Measurements from ENCODE around the gene OGFR. TPM values are rescaled to one million over a fixed set of nuclear protein-coding genes. Genes with fewer than 3 reads are reported as not detected.
"Not testable (repeated sequence)": the region's sequence is repeated elsewhere in the genome, so short reads cannot be mapped to it uniquely, and the experiment has no call there.

OGFR gene
- total RNA-seq, 2 experiments from 2014 or later, result 71.1 to 73.4 TPM

DNA sequence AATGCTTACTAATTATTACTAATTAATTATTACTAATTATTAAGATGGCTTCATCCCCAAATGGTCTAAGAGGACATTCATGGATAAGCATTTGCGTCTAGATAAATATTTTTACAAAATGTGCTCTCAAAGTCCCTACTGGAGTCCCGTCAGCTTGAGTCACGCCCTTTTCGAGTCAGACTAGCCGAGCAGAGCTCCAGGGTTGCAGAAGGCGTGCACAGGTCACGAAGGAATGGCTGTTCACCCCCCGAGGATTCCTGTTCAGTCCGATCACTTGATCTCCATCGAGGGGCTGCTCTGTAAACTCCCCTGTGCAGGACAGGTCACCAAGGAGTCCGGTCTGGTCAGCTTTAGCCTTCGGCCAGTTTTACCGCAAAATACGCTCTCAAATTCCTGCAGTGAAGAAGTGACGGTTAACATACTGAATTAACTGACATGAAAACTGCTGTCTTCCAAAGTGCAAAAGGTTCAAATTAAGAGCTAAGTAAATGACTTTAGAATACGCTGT, 37.1 kb downstream of the OGFR start:
- Mint-ChIP-seq H3K9me3 (no peaks in the 10 kb centered on the region), H3K4me1 (no peaks in the 10 kb centered on the region), H3K27ac (no peak overlapping the region), H3K36me3 (ENCODE audit: low read depth) (no peaks in the 10 kb centered on the region), H3K27me3 (peaks cover 4% of the 10 kb centered on the region), H3K4me3 (no peak overlapping the region)
- no peak for DNase-seq
- ChIA-PET CTCF (no interaction called here), POLR2A (no interaction called here)

DNA sequence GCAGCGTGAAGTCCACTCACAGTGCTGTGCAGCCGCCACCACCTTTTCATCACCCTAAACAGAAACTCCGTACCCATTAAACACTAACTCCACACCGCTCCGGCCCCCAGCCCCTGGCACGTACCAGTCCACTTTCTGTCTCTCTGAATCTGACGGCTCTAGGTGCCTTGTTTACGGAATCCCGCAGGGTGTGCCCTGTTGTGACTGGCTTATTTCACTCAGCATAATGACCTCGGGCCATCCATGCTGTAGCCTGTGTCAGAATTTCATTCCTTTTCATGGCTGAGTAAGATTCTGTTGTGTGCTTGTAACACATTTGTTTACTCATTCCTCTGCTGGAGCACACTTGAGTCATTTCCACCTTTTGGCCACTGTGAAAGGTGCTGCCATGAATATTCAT, 39.0 kb downstream of the OGFR start:
- Mint-ChIP-seq H3K4me3 (no peak overlapping the region), H3K9me3 (no peaks in the 10 kb centered on the region), H3K36me3 (ENCODE audit: low read depth) (no peaks in the 10 kb centered on the region), H3K4me1 (no peaks in the 10 kb centered on the region), H3K27me3 (peaks cover 1% of the 10 kb centered on the region), H3K27ac (no peak overlapping the region)
- no peak for DNase-seq
- ChIA-PET POLR2A (no interaction called here), CTCF (no interaction called here)

DNA sequence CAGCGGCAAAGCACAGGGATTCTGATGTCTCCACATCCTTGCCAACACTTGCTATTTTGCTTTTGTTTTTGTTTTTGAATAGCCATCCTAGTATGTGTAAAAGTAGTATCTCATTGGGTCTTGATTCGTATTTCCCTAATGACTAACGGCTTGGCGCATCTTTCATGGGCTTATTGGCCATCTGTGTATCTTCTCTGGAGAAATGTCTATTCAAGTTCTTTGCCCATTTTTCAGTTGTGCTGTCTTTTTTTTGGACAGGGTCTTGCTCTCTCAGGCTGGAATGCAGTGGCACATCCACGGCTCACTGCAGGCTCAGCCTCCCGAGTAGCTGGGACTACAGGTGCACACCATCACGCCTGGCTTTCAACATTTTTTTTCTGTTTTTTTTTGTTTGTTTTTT, 39.5 kb downstream of the OGFR start:
- H3K27me3 Mint-ChIP-seq, result no peaks in the 10 kb centered on the region
- CTCF ChIA-PET, result no interaction called here

DNA sequence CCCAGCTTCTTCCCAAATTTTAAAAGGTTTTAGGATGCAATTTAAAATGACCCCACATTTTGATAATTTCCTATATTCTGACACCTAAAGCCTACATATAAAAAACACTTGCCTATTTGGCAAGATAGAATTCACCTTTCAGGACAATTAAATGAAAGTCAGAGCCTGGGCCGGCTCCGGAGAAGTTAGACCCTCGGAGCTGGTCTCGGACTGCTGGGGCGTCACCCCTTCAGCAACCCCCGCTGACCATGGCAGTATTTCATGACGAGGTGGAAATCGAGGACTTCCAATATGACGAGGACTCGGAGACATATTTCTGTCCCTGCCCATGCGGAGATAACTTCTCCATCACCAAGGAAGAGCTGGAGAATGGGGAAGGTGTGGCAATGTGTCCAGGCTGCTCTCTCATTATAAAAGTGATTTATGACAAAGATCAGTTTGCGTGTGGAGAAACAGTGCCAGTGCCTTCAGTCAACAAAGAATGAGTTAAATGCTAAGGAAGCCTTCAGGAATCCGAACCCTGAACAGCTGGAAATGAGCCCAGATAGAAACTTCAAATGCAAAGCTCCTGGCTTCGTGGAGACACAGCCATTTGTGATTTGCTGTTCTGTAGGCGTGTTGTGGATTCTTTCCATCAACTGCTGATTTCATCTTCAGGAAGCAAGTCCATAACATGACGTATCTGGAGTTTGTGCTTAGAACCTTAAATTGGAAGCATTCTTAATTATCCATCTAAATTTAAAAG, 41.0 kb downstream of the OGFR start:
- Mint-ChIP-seq H3K27me3 (no peaks in the 10 kb centered on the region), H3K36me3 (ENCODE audit: low read depth) (no peaks in the 10 kb centered on the region), H3K9me3 (no peaks in the 10 kb centered on the region), H3K4me1 (no peaks in the 10 kb centered on the region), H3K27ac (no peak overlapping the region), H3K4me3 (no peak overlapping the region)
- no peak for DNase-seq
- ChIA-PET POLR2A (no interaction called here), CTCF (no interaction called here)

More for the DNA sequence above, 39.5 kb downstream of the OGFR start:
- Mint-ChIP-seq H3K4me1 (no peaks in the 10 kb centered on the region), H3K27ac (no peak overlapping the region), H3K4me3 (no peak overlapping the region), H3K36me3 (ENCODE audit: low read depth) (no peaks in the 10 kb centered on the region), H3K9me3 (no peaks in the 10 kb centered on the region)
- DNase-seq, result no peak
- POLR2A ChIA-PET, result no interaction called here

DNA sequence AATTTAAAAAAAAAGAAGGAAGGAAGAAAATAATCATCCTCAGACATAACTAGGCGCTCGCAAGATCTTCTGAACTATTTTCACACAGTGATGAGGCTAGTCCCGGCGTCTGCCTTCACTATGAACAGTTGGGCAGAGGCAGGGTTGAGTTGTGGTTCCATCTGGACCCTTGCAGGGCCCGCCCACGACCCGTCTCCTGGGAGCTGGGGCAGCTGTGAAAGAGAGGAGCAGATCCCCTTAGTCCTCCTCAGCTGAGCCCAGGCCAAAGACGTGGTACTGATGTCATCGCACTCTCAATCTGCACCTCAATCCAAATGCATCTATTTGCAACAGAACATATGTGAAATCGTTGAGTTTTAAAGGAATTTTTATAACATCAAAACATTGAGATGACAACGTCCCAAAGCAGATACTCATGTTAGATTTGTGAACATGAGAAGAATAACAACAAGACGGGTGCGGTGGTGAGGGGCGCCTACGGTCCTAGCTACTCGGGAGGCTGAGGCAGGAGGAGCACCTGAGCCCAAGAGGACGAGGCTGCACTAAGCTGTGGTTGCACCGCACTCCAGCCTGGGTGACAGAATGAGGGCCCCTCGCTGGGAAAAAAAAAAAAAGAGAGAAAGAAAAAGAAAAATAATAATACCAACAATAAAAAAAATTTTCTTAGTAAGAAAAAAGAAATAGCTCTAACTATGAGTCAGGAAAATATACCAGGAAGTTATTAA, 41.7 kb downstream of the OGFR start:
- ChIA-PET POLR2A (interaction anchor here (0.9 kb wide), 1 partner anchor 15 kb away, joined by 3 read pairs; the partner anchor contains the start of gene TCFL5), CTCF (interaction anchor here (1.5 kb wide), 1 partner anchor 24 kb away, joined by 5 read pairs; no protein-coding TSS in a partner anchor)
- Mint-ChIP-seq H3K4me1 (no peaks in the 10 kb centered on the region), H3K27ac (no peak overlapping the region), H3K27me3 (no peaks in the 10 kb centered on the region), H3K4me3 (no peak overlapping the region), H3K9me3 (no peaks in the 10 kb centered on the region), H3K36me3 (ENCODE audit: low read depth) (no peaks in the 10 kb centered on the region)
- DNase-seq, result no peak

DNA sequence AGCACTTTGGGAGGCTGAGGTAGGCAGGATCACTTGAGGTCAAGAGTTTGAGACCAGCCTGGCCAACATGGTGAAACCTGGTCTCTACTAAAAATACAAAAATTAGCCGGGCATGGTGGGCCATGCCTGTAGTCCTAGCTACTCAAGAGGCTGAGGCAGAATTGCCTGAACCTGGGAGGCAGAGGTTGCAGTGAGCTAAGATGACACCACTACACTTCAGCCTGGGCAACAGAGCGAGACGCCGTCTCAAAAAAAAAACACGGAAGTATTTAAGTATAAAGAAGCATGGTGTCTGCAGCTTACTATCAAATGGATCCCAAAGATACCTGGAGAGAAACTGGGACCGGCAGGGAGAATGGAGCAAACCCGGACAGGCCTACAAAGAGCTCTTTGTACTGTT, 44.3 kb downstream of the OGFR start:
- H3K9me3 Mint-ChIP-seq; CTCF ChIA-PET; H3K27me3 Mint-ChIP-seq; DNase-seq; H3K4me3 Mint-ChIP-seq; H3K36me3 Mint-ChIP-seq (ENCODE audit: low read depth); H3K4me1 Mint-ChIP-seq; H3K27ac Mint-ChIP-seq: not testable (repeated sequence)
- POLR2A ChIA-PET, result interaction anchor here (1.0 kb wide), 1 partner anchor 146 kb away, joined by 3 read pairs; no protein-coding TSS in a partner anchor

DNA sequence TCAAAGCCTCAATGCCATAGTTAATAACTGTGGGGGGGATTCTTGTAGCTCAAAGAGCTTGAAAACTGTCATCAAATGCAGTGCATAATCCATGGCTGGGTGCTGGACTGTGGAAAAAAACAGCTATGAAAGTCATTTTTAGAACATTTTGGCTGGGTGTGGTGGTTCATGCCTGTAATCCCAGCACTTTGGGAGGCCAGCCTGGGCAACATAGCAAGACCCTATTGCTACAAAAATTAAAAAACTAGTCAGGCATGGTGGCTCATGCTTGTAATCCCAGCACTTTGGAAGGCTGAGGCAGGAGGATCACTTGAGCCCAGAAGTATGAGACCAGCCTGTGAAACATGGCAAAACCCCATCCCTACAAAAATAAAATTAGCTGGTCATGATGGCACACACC, 44.8 kb downstream of the OGFR start:
- ChIA-PET CTCF (no interaction called here), POLR2A (interaction anchor here (1.0 kb wide), 1 partner anchor 147 kb away, joined by 3 read pairs; no protein-coding TSS in a partner anchor)
- H3K36me3 Mint-ChIP-seq (ENCODE audit: low read depth), result no peaks in the 10 kb centered on the region
- no peaks in the 10 kb centered on the region for H3K27me3 Mint-ChIP-seq
- H3K4me1 Mint-ChIP-seq, result no peaks in the 10 kb centered on the region
- H3K4me3 Mint-ChIP-seq, result no peak overlapping the region
- no peak overlapping the region for H3K27ac Mint-ChIP-seq
- no peak for DNase-seq
- no peaks in the 10 kb centered on the region for H3K9me3 Mint-ChIP-seq

DNA sequence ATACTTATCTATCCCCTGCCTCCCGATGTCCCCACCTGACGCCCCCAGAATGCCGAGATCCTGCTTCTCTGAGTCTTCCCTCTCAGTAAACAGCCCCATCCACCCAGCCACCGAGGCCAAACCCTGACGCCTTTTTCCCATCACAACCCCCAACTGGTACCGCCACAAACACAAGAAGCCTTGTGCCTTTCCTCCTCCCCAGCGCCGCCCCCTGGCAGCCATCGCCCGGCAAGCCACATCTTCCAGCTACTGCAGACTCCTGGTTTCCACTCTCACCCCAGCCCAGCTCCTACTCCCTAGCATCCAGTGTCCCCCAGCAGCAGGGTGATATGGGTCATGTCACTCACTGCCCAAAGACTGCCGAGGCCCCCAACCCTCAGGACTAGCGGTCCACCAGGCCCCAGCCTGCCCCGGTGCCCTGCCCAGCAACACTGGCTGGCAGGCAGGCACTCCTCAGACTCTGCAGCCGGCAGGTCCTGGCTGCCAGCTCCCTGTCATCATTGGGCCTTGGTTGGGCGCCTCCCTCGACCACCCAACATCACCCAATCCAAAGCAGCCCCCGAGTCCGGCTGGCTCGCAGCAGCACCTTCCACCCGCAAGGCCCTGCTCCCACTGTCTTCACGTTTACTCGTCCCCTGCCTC, 45.8 kb downstream of the OGFR start:
- H3K27me3 Mint-ChIP-seq, result no peaks in the 10 kb centered on the region
- CTCF ChIA-PET, result no interaction called here
- no peak for DNase-seq
- no peaks in the 10 kb centered on the region for H3K9me3 Mint-ChIP-seq
- POLR2A ChIA-PET, result no interaction called here
- H3K27ac Mint-ChIP-seq, result no peak overlapping the region
- no peaks in the 10 kb centered on the region for H3K36me3 Mint-ChIP-seq (ENCODE audit: low read depth)
- no peak overlapping the region for H3K4me3 Mint-ChIP-seq
- no peaks in the 10 kb centered on the region for H3K4me1 Mint-ChIP-seq

DNA sequence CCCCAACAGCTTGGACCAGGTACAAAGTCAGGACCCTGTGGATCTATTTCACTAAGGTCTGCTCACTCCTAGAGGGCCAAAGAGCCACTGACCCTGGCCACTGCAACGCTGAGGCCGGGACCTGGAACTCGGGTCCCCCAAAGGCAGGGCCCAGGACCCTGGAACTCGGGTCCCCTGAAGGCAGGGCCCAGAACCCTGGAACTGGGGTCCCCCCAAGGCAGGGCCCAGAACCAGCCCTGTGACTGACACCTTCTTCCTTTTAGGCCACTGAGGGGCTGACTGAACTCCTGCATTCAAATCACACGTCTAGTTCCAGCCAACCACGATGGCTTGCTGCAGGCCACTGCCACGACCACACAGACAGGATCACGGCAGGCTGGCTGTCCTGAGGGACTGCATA, 47.6 kb downstream of the OGFR start:
- no peaks in the 10 kb centered on the region for H3K36me3 Mint-ChIP-seq (ENCODE audit: low read depth)
- no peak for DNase-seq
- CTCF ChIA-PET, result no interaction called here
- POLR2A ChIA-PET, result no interaction called here
- H3K9me3 Mint-ChIP-seq, result no peaks in the 10 kb centered on the region
- H3K4me1 Mint-ChIP-seq, result no peaks in the 10 kb centered on the region
- H3K27ac Mint-ChIP-seq, result no peak overlapping the region
- no peak overlapping the region for H3K4me3 Mint-ChIP-seq
- H3K27me3 Mint-ChIP-seq, result no peaks in the 10 kb centered on the region

DNA sequence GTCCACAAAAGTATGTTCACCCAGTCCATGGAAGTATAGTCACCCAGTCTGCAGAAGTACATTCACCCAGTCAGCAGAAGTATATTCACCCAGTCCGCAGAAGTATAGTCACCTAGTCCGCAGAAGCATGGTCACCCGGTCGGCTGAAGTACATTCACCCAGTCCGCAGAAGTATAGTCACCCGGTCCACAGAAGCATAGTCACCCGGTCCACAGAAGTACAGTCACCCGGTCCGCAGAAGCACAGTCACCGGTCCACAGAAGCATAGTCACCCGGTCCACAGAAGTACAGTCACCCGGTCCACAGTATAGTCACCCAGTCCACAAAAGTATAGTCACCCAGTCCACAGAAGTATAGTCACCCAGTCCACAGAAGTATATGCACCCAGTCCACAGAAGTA, 48.2 kb downstream of the OGFR start:
- ChIA-PET POLR2A (no interaction called here), CTCF (no interaction called here)
- Mint-ChIP-seq H3K4me3 (no peak overlapping the region), H3K9me3 (no peaks in the 10 kb centered on the region), H3K4me1 (no peaks in the 10 kb centered on the region), H3K36me3 (ENCODE audit: low read depth) (no peaks in the 10 kb centered on the region), H3K27ac (no peak overlapping the region), H3K27me3 (no peaks in the 10 kb centered on the region)
- DNase-seq, result no peak

DNA sequence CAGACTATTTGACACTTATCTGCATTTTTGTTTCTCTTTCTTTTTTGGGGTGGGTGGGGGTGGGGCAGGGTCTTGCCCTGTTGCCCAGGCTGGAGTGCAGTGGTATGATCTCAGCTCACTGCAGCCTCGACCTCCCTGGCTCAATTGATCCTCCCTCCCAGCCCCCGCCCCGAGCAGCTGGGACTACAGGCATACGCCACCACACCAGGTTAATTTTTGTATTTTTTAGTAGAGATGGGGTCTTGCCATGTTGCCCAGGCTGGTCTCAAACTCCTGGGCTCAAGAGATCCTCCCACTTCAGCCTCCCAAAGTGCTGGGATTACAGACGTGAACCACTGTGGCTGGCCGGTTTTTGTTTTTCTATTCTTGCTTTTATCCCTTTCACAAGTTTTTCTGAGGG, 48.7 kb downstream of the OGFR start:
- H3K27ac Mint-ChIP-seq; DNase-seq; H3K36me3 Mint-ChIP-seq (ENCODE audit: low read depth); POLR2A ChIA-PET; H3K4me3 Mint-ChIP-seq; H3K4me1 Mint-ChIP-seq; CTCF ChIA-PET; H3K9me3 Mint-ChIP-seq; H3K27me3 Mint-ChIP-seq: not testable (repeated sequence)

DNA sequence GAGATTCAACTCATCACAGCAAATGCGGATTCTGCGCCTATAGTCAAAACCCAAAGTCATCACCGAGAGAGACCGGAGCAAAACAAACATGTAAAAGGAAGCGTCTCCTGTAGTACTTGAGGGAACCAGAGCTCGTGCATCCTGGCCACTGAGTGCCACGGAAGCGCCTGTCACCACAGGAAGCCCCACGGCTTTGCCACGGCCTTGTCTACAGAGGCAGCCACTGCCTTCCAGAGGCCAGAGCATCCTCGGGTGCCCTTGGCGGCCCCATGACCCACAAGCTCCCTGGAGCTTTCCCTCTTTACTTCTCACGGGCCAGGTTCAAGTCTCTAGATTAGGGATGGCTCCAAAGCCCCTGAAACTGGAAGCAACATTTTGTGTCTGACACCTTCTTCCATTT, 49.5 kb downstream of the OGFR start:
- no peaks in the 10 kb centered on the region for H3K36me3 Mint-ChIP-seq (ENCODE audit: low read depth)
- ChIA-PET POLR2A (no interaction called here), CTCF (no interaction called here)
- no peaks in the 10 kb centered on the region for H3K9me3 Mint-ChIP-seq
- H3K27me3 Mint-ChIP-seq, result no peaks in the 10 kb centered on the region
- no peak for DNase-seq
- H3K27ac Mint-ChIP-seq, result no peak overlapping the region
- no peak overlapping the region for H3K4me3 Mint-ChIP-seq
- no peaks in the 10 kb centered on the region for H3K4me1 Mint-ChIP-seq

DNA sequence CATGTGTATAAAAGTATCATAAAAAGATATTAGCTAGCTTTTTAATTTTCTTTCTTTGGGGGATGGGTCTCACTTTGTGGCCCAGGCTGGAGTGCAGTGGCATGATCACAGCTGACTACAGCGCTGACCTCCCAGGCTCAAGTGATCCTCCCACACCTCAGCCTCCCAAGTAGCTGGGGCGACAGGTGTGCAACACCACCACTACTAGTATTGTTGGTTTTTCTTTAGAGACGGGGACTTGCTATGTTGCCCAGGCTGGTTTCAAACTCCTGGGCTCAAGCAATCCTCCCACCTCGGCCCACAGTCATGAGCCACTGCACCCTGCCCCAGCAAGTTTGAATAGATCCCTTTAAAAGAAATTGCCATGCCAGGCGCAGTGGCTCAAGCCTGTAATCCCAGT, 50.5 kb downstream of the OGFR start:
- DNase-seq, result no peak
- H3K9me3 Mint-ChIP-seq, result no peaks in the 10 kb centered on the region
- H3K27ac Mint-ChIP-seq, result no peak overlapping the region
- peaks cover 7% of the 10 kb centered on the region for H3K4me1 Mint-ChIP-seq
- no peak overlapping the region for H3K4me3 Mint-ChIP-seq
- CTCF ChIA-PET, result no interaction called here
- POLR2A ChIA-PET, result no interaction called here
- H3K27me3 Mint-ChIP-seq, result peaks cover 1% of the 10 kb centered on the region
- peaks cover 4% of the 10 kb centered on the region for H3K36me3 Mint-ChIP-seq (ENCODE audit: low read depth)

Data from activated CD4-positive, alpha-beta memory T cell treated with anti-CD3 and anti-CD28 coated beads, Interleukin-2, amount 10 ng/mL, durations not matched to agents 7 days and 5 days (primary cell).